Kidney tubule cell (primary cell): ENCODE data around the gene THPO.

Experiments used
- DNase-seq: peaks from one replicate; pipeline ENCODE4 v3.0.0-alpha.2; 2018; ENCODE audit warnings: low spot score

The THPO gene

GRCh38 chr3:184377882-184378445 lies at the start of gene THPO:
THPO (minus strand) TSS chr3:184378207; CDS start chr3:184376259, 1,948 bp downstream.
- DNase-seq, result no peak

DNA sequence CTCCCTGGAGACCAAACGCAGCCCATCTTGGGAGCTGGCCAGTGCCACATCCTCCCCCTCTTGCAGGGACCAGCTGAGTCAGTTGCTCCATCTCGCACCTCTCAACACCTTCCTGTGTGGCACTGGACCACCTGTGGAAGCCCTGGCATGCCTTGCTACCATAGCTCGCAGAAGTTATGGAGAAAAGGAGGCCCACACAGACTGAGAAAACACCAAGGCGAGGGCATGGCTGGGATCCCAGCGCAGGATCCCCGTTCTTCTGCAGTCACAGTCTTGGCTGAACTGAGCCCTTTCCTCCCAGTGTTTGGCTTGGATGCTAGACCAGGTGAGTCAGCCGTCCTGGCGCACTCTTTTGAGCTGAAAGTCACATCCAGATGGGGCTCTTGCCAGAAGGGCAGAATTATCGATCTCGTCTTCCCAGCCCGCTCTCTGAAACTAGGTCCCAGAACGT lies 48.7 kb upstream of the THPO start:
- no peak for DNase-seq

- no peak for DNase-seq
Measured at GRCh38 chr3:184423561-184423960, 45.6 kb upstream of the THPO start.

- DNase-seq, result no peak
Measured at GRCh38 chr3:184419171-184419570, 41.2 kb upstream of the THPO start.

DNA sequence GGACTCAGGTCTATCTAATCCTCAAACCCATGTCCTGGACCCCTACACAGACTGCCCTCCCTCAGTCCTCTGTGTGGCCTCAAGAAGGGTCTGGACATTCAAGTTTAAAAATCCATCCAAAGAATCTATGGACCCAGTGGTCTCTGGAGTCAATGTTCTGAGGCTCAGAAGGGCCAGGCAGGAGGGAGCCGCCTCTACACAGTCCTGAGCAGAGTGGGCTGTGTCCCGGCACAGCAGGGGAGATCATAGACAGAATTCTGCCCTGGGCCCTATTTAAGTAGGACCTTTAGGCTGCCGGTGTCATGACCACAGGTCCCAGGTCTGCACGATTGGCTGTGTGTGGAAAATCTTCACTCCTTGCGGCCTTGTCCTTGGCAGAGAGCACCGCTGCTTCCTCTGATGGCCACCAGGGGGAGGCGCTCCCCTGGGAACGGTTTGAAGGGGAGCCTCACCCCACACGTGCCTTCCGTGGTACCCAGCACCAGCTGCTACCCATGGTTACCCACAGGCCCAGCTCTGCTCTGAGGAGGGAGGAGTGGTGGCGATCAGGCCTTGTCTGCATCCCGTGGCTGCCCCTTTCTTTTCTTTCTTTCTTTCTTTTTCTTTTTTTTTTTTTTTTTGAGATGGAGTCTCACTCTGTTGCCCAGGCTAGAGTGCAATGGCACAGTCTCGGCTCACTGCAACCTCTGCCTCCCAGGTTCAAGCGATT lies 39.8 kb upstream of the THPO start:
- peak; percentile 57 for DNase-seq

DNA sequence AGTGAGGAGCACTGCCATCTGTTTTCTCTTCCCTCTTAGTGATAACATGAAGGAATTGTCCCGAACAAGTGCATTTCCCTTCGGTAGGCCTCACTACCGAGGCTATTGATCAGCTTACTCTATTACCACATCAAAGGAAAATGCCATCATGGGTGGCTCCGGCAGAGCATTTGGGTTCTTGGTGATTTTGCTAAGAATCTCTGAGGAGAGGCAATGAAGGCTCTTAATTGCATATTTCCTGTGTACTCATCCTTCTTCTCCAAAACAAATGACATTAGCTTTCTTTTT lies 37.1 kb upstream of the THPO start:
- DNase-seq, result no peak

GRCh38 chr3:184414418-184415202 lies 36.6 kb upstream of the THPO start:
- DNase-seq, result no peak

DNA sequence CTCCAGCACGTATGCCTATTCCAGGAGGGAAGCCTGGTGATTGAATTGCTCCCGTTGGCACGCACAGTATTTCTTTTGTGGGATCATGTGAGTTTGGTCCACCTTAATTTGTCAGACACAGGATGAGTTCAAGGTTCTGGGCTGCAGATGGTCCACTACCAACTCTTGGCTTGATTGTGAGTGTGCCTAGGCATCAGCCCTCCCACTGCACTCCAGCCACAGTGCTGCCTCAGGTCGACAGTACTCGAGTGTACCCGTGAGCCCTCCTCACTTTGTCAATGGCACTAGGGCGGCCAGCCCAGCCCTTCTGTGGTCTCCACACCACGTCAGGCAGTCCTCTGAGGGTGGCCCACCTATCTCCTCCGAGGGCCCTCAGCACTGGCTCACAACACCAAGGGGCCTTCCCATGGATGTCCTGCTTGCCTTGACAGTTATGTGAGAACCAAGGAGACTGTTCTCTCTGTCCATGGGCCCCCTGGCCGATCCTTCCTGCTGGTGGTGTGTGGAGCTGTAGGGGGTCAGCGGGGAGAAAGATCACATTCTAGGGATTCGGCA lies 32.0 kb upstream of the THPO start:
- DNase-seq, result no peak

DNA sequence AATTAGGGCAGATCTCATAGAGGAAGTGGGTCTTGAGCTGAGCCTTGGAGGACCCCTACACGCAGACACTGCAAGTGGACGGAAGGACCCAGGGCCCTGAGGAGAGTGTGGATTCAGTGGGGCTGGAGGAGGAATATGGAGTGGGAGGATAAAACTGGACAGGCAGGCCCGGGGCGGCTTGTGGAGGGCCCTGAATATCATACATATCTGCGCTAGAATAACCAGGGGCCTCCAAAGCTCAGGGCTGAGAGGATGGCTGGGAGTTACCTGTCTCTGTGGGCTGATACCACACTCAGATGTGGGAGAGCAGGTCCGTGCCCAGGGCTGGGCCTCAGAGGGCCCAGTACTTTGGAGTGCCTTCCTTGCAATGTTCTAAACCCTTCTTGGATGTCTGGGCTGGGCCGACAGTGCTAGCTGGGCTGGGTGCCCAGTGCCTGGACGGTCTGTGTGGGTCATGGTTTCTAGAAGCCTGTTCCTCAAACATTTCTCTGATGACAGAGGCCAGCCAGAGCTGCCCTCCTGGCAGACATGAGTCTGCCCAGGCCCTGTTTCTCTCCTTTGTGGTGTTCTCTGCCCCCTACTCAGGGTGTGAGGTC lies 31.4 kb upstream of the THPO start:
- DNase-seq, result no peak

DNA sequence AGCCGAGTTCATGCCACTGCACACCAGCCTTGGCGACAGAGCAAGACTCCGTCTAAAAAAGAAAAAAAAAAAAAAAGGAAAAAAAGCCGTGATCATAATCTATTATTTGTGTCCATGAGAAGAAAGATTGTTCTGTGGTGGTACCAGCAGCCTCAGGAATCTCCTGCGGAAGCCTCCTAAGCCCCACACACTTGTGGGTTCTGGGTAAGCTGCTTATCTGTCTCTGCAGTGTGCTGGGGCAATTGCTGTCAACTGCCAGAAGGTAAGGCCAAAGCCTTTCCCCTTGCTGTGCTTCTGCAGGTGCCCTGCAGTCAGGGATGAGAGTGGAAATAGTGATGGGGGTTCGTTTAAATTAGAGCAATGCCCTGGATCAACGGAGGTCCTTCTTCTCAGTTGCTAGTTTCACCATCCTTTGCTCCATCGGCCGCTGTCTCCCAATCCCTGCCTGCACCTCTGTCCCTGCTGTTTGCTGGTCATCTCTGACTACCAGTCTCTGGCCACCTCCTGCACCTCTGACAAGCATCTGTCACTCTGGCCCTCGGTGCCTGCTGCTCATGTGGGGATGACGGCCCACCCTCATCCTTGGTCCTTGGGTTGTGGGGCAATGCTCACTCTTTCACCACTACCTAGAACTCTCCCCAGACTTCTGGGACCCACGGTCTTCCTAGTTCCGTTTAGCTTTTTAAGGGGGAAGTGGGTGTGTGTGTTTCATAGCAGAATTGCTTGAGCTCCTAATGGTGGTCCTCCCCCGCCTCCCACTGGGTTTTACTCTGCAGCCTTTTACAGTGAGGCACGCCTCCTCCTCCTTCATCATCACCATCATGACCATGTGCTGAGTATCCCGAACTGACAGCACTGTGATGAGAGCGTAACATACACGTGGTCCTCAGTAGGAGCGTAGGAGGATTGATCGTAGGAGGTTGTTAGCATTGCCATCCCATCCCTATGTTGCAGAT lies 27.3 kb upstream of the THPO start:
- no peak for DNase-seq

- peak; percentile 76 for DNase-seq
Measured at GRCh38 chr3:184399410-184399809, 21.4 kb upstream of the THPO start.

GRCh38 chr3:184395320-184395660 lies 17.3 kb upstream of the THPO start:
- no peak for DNase-seq

DNA sequence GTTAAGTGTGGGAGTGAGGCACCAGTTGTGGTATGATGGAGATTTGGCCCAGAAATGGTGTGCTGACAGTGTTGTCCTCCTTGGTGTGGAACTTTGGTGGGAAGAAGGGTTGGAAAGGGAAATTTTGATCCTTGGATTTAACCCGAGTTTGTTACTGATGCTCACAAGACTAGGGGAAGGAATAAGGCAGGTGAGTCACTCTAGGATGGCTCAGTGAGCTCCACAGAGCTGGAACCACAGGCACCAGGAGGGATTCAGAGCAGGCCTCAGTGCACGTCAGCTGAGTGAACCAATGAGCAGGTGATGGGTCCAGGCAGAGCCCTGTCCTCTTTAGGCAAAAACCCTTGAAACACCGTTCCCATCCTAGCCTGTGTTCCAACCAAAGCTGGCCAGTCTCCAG lies 13.3 kb upstream of the THPO start:
- DNase-seq, result peak; percentile 73

- DNase-seq, result no peak
Measured at GRCh38 chr3:184389935-184390528, 12.0 kb upstream of the THPO start.

GRCh38 chr3:184389384-184389783 lies 11.4 kb upstream of the THPO start:
- no peak for DNase-seq

- DNase-seq, result no peak
Measured at GRCh38 chr3:184388936-184389230, 10.9 kb upstream of the THPO start.

GRCh38 chr3:184388164-184388935 lies 10.3 kb upstream of the THPO start:
- DNase-seq, result no peak

GRCh38 chr3:184387174-184387714 lies 9.2 kb upstream of the THPO start:
- no peak for DNase-seq

DNA sequence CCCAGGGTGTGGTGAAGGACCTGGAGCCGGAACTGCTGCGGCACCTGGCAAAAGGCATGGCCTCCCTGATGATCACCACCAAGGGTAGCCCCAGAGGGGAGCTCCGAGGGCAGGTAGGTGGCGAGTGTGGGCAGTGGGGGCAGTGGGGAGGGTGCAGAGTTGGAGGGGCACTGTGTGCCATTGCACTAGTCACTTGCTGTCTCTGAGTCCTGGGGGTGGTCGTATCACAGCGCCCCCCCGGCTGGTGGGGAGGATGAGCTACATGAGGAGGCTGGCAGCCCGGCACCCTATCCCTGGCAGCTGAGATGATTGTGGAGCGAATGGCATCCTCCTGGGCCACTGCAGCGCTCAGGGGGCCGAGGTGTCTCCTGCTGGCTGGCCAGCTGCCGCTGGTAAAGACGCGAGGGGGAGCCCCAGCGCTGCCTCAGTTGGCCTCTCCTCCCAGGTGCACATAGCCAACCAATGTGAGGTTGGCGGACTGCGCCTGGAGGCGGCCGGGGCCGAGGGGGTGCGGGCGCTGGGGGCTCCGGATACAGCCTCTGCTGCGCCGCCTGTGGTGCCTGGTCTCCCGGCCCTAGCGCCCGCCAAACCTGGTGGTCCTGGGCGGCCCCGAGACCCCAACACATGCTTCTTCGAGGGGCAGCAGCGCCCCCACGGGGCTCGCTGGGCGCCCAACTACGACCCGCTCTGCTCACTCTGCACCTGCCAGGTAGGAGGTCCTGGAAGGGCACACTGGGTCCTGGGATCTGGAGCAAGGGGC lies 8.2 kb upstream of the THPO start:
- no peak for DNase-seq
